ENCODE measurements around the gene CBX8. TPM values are rescaled to one million over a fixed set of nuclear protein-coding genes. Genes with fewer than 3 reads are reported as not detected.

Gene CBX8
- total and polyA plus RNA-seq, 8 donors: 1.6 to 5.7 (median 4.1) TPM

DNA sequence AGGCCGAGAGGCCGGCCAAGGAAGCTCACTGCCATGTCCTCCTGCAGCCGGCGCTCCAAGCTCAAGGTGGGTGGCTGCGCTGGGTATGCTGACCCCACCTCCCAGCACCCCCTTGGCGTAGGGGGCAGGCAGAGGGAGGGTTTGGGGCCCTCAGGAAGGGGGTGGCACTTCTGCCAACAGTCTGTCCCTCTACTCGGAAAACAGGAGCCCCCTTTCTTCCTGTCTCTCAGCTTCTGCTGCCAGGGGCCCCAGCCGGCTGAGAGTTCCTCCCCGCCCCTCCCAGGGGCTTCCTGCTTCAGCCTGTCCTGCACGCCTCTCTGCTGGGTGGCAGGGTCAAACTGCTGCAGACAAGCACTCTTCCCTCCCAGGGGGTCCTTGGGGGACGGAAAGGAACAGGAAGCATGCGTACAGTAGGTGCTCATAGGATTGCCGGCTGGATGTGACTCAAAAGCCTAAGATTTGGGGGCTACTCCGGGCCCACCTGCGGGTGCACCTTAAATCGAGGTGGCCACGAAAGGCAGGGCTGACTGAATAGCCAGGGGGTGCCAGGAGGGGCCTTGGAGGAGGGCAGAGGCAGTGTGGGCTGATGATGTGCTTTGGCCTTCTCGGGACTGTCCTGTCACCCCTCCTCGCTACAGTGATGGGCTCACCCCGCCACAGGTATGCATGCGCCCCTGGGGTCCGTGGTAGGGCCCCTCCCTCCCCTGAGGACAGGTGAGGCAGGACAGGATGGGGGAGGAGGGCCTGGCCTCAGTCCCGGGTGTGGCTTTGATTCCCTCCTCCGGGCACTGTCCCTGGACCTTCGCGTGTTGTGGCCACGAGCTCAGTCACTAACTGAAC lies 14.9 kb downstream of the CBX8 start:
- no peak overlapping the region for H3K4me3 ChIP-seq
- DNase-seq (peak in 1 of 6 donors; percentile 46), FAIRE-seq (no peak), ATAC-seq (no peak)
- H3K27me3 ChIP-seq: peaks cover 0 to 1% (median 0%) of the 10 kb centered on the region in 4 donors
- peaks cover 0 to 5% (median 3%) of the 10 kb centered on the region in 3 donors for H3K4me1 ChIP-seq
- no peaks in the 10 kb centered on the region for H3K36me3 ChIP-seq
- TF ChIP-seq, protein P1, sequence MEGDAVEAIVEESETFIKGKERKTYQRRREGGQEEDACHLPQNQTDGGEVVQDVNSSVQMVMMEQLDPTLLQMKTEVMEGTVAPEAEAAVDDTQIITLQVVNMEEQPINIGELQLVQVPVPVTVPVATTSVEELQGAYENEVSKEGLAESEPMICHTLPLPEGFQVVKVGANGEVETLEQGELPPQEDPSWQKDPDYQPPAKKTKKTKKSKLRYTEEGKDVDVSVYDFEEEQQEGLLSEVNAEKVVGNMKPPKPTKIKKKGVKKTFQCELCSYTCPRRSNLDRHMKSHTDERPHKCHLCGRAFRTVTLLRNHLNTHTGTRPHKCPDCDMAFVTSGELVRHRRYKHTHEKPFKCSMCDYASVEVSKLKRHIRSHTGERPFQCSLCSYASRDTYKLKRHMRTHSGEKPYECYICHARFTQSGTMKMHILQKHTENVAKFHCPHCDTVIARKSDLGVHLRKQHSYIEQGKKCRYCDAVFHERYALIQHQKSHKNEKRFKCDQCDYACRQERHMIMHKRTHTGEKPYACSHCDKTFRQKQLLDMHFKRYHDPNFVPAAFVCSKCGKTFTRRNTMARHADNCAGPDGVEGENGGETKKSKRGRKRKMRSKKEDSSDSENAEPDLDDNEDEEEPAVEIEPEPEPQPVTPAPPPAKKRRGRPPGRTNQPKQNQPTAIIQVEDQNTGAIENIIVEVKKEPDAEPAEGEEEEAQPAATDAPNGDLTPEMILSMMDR (IDR thresholded peaks at IDR 0.05): no peak
- WGBS, 2 donors: 78 to 87% methylated on average over 25 to 27 of the region's 27 CpGs
- intact Hi-C loops (cut with DNase I): no loop called here
- H3K9me3 ChIP-seq: no peaks in the 10 kb centered on the region
- no peak overlapping the region for H3K27ac ChIP-seq

DNA sequence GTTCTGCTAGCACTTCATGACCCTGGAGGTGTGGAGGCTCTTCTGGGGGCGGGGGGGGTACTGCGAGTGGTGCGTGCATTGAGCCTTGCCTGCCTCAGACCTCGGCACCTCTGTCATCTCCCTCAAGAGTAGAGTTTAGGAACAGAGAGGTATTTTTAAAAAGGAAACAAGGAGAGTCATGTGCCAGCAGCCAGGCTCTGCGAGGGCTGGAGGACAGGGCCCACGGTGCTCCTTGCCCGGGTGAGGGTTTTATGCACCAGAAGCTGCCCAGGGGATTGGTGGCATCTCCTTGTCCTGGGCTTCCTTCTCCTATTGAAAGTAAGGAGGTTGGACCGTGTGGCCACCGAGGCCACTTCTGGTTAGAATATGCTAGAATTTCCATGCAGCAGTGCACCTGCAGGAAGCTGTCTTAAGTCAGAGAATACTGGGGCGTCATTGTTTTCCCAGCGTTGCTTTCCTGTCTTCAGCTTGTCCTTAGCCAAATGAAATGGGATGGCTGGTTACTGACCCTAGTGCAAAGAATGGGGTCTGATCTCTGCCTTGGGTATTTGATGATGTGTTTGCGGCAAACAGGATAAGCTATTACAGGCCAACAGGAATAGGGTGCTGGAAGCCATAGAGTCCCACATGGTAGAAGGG lies 15.7 kb downstream of the CBX8 start:
- 80 to 86% methylated on average over 12 of the region's 12 CpGs for WGBS, 2 donors
- H3K27me3 ChIP-seq: peaks cover 0 to 7% (median 2%) of the 10 kb centered on the region in 4 donors
- DNase-seq: peak in 1 of 6 donors; percentile 19
- TF ChIP-seq, protein P1 (IDR thresholded peaks at IDR 0.05): no peak
- H3K27ac ChIP-seq: no peak overlapping the region
- intact Hi-C loops (cut with DNase I): no loop called here
- no peaks in the 10 kb centered on the region for H3K9me3 ChIP-seq
- no peak for FAIRE-seq
- no peaks in the 10 kb centered on the region for H3K36me3 ChIP-seq
- no peak for ATAC-seq
- peaks cover 0 to 10% (median 9%) of the 10 kb centered on the region in 3 donors for H3K4me1 ChIP-seq
- no peak overlapping the region for H3K4me3 ChIP-seq

DNA sequence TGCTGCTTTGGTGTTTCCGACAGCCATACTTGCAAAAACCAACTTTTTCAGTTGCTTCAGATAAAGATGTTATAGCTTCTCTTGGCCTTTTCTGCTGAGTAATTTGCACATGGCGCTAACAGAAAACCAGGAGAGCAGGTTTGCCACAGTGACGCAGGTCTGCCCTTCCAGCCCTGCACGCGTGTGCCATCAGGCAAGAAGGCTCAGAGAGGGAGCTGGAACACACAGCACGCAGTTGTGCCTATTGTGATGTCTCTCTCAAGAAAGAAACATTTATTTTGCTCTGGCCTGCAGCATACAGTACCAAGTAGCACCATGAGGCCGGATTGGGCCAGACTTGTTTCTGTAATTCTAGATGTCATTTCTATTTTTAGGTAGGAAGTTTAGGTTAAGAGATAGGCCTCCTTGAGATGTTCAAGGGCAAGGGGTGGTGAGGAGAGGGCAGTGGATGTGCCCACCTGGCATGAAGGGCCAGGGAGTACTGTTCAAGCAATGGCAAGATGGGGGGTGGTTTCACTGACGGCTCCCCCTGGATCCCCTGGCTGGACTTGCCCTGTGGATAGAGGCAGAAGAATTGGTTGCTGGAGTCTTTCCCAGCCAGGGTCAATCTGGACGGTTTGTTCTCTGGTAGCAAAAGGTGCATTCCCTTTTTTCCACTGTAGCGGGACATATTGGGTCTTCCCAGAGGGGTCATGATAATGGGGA lies 17.1 kb downstream of the CBX8 start:
- Histone ChIP-seq H3K4me3 (no peak overlapping the region), H3K4me1 (peaks cover 0 to 10% (median 9%) of the 10 kb centered on the region in 3 donors), H3K36me3 (no peaks in the 10 kb centered on the region), H3K9me3 (no peaks in the 10 kb centered on the region), H3K27ac (no peak overlapping the region), H3K27me3 (peaks cover 0 to 7% (median 2%) of the 10 kb centered on the region in 4 donors)
- no peak for FAIRE-seq
- ATAC-seq: no peak
- 71 to 75% methylated on average over 10 of the region's 10 CpGs for WGBS, 2 donors
- peak in 1 of 6 donors; percentile 23 for DNase-seq
- intact Hi-C loops (cut with DNase I): no loop called here
- TF ChIP-seq, protein P1 (IDR thresholded peaks at IDR 0.05): no peak

- H3K36me3 ChIP-seq: no peaks in the 10 kb centered on the region
- FAIRE-seq (no peak), ATAC-seq (no peak), DNase-seq (peak in 1 of 6 donors; percentile 69)
- peak overlapping the region in 2 of 4 donors; percentile 53 to 73 for H3K4me3 ChIP-seq
- no peak overlapping the region for H3K27ac ChIP-seq
- peaks cover 0 to 15% (median 9%) of the 10 kb centered on the region in 3 donors for H3K4me1 ChIP-seq
- intact Hi-C loops (cut with DNase I): no loop called here
- H3K27me3 ChIP-seq: peaks cover 0 to 7% (median 2%) of the 10 kb centered on the region in 4 donors
- H3K9me3 ChIP-seq: no peaks in the 10 kb centered on the region
- WGBS, 2 donors: 45 to 53% methylated on average over 17 of the region's 17 CpGs
- TF ChIP-seq, protein P1 (IDR thresholded peaks at IDR 0.05): no peak
Observed at GRCh38 chr17:79779084-79779529, 17.8 kb downstream of the CBX8 start.
